GM21717 (cell line): ENCODE results near the gene CDX2.

Source experiments
- ATAC-seq: cut with Tn5 transposase; IDR thresholded peaks from one replicate; pipeline ENCODE4 v1.9.1; 2021; ENCODE audit warnings: mild to moderate bottlenecking, moderate library complexity; ENCODE audit not compliant: unreplicated experiment

Gene CDX2

DNA sequence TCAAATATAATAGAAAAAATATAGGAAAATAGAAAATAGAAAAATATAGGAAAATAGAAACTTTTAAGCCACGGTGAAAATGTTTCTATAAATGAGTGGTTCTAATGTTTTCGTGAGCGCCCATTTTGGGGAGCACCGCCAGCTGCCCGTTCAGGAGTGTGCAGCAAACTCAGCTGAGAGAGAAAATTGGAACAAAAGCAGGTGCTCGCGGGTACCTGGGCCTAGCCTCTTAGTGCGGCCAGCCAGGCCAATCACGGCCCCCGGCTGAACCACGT lies 49.5 kb downstream of the CDX2 start:
- ATAC-seq: no peak

DNA sequence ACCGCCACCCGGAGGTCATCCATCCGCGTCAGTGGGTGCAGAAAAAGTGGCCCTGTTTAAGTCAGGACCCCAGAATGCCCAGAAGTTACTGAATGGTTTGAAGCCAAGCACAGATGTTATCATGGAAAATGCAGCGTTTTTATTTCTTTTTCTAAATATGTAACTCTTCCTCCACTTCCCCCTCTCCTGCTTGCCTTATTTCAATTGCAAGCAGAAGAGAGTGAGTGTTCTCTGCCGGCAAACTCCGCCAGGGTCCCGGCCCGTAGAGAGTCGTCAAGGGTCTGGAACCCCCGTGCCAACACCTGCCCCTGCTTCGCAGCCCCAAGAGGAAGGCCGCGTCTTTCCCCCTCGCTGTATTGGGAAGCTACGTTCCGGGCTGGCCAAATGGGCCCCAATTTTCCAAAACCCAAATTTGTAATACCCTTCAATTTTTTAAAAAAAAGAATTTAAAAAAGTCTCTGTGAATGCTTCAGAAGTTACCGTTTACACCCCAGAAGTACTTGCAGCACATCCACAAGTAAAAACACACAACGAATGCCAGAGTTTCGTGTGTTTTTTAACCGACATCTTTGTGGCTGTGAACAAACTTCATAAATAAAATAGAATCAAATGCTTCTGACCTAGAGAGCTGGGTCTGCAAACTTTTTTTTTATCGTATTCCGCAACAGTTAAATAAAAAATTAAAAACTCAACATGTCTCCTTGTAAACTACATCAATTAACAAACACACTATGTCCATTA lies 50.0 kb downstream of the CDX2 start:
- ATAC-seq: no peak

DNA sequence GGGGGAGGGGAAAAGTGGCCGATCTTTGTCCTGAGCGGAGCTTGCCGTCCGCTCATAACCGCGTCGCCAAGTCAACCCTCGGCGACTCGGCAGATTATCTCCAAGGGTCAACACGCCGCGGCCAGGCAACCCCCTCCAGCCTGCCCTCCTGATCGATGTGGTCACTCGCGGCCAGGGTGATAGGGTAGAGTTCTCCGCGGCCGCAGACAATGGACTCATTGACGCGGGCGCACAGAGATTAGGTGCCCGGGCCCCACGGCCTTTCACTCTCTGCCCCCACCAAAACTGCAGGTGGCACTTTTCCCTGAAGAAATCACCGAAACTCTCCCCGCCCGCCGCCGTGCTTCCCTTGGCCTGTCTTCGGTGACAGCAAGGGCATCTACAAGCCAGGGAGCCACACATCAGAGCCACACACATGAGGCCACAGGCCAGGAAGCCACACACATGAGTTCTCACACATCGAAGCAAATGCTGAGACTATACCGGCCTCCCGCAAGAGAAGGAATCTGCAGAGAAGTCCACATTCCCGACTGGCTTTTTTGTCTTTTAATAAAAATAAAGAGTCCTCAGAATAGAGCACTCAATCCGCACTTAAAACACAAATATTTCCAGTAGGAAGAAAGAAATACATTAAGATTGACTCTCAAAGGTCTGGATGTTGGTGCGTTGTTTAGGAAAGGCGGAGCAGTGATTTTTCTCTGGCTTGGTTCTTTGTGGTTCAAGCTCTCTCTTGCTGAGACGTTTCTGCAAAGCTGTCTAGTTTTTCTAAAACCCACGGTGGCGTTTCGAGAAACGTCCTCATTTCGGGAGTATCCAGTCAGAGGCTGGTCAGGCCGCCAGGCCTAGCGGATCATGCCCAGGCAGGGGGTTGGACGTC lies 50.8 kb downstream of the CDX2 start:
- ATAC-seq: no peak

DNA sequence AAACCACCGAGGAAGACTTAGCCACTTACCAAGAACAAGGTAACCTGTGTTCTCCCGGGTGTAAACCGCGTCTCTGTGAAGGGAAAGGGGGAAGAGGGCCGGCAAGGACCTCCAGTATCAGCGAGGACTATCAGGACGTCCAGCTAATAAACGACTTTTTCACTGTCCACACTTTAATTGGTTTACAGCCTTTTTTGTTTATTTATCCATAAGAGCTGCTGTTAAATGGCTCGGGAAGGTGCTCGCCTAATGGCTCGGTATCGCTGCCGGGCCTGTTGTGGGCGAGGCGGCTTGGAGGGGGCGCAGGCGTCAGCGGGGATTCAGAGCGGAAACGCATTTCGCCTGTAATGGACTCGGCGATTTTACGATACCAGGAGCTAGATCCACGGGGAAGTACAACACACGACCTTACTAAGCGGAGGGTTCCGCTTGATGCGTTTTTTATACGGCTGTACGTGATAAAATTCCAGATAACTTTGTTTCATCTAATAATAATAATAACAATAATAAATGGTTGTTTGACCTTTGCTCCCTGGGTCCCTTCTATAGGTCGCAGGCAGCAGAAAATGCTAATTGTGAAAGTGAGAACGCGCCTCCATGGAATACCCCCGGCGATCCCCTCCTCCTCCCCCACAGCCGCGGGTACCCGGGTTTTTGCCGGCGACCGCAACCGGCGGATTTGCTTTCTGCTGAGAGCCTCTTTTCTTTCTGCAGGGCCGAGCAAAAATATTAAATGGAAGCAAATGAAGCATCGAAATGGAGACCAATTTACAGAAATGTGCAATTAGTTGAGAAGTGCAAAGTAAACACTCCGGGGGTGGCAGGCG lies 51.8 kb downstream of the CDX2 start:
- ATAC-seq: no peak

DNA sequence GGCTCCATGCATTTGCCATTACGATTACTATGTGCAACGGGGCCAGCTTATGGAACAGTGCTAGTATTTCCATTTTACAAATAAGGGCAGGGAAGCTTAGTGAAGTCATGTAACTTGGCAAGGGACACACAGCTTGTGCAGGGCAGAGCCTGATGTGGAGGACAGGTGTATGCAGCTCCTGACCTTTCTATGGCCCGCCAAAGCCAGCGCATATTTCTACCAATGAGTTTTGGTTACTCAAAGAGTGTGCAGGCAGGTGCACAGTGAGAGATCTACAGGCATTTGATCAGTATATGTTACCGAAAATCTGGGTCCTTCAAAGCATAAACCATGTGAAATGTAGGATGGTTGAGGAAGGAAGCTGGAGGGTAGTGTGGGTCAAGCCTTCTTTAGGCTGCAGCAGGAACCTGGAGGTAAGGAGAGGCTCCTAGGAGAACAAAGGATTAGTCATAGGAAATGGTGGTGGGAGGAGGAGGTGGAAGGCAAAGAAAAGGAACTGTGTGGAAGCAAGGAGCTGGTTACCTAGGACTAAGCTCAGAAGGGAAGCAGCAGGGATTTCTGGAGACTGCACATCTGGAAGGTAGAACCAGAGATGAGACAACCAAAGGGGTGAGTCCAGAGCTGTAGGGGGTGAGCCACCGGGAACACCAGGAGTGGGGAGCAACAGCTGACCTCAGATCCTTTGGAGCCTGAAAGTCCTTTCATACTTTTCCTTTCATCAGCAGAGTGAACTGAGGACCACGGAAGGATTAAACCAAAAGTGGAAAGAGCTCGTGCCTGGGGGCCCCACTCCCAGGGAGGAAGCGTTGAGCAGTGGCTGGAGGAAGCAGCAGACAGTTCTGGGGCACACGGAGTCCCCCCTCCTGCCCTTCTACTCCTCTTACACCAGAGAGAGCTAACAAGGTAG lies 53.6 kb downstream of the CDX2 start:
- ATAC-seq: no peak

DNA sequence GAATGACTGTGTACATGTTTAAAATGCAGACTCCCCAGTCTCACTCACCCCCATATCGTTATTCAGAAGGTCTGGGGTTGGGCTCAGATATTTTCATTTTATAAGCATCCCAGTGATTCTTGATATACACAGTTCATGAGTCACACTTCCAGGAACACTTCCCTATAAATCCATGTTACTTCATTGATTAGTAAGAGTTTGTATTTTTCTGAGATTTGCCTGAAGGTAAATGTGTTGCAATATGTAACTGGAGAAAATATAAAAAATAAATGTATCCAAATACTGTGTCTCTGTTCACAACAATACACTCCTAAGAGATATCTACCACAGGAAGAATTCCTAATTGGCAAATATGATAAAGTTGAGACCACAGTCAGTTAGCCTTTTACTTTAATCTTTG lies 56.0 kb downstream of the CDX2 start:
- ATAC-seq: no peak

DNA sequence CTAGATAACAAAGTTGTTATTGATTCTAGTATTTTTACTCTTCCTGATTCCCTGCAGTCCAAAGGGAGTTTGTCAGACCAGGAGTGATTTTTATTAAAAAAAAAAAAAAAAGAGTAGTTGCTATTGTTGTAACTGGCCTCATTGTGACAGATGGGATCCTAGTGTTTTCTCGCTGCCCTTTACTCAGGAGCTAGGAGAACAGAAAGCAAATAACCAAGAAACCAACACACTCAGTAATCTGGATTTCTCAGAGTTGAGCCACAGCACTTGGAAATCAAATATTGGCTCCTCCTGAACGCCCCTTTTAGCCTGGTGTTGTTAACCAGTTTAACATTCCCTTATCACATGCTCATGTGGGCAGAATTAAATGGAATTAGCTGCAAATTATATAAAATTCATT lies 57.6 kb downstream of the CDX2 start:
- no peak for ATAC-seq
